ENCODE measurements around the gene OGFR. TPM values are rescaled to one million over a fixed set of nuclear protein-coding genes. Genes with fewer than 3 reads are reported as not detected.

OGFR gene
- total RNA-seq, 1 donor: 39.1 TPM

DNA sequence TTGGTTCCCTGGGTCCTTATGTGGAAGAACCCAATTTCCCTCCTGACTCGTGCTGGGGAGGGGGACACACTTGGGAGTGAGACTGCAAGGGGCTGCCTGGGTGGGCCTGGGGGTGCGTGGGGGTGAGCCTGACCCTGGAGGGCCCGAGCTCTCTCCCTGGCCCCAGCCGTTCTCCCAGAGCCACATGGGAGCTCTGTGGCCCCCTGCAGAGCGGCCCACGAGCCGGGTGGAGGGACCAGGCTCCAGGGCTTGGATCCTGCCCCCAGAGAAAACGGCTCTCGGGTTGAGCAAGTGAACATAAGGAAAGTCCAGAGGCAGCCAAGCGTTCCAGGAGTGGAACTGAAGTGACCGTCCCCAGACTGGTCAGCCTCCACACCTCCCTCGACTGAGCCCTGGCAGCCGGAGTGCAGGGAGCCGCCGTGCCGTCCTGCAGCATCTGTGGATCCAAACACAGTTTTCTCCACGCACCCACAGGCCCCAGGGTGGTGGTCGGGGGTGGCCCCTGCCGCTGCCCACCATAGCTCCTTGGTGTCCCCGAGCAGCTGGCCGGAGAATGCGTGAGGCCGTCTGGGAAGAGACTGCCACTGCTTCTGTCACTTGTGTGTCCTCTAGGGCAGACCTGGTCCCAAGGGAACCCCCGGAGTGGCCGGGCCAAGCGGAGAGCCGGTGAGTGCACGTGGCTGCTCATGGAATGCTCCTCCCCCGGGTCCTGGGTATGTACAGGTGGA is 22.8 kb downstream of the OGFR start:
- H3K27ac ChIP-seq (ENCODE audit: low read depth, low read length): no peak overlapping the region
- no peak overlapping the region for H3K4me2 ChIP-seq (ENCODE audit: insufficient read depth, low read length)
- H3K27me3 ChIP-seq (ENCODE audit: insufficient read depth, low read length): peaks cover 47% of the 10 kb centered on the region
- no peak overlapping the region for H3K4me3 ChIP-seq (ENCODE audit: insufficient read depth, low read length)
- H3K4me1 ChIP-seq (ENCODE audit: insufficient read depth, low read length): peaks cover 7% of the 10 kb centered on the region
- H3K36me3 ChIP-seq (ENCODE audit: insufficient read depth, low read length): no peaks in the 10 kb centered on the region
- no peak for TF ChIP-seq CTCF (IDR thresholded peaks at IDR 0.05; ENCODE audit: extremely low read depth, low read depth, low read length)
- H4K20me1 ChIP-seq (ENCODE audit: insufficient read depth, low read length): no peaks in the 10 kb centered on the region
- H3K9me3 ChIP-seq (ENCODE audit: low read depth, low read length): no peaks in the 10 kb centered on the region
- H2AFZ ChIP-seq (ENCODE audit: low read length): no peak overlapping the region
- H3K79me2 ChIP-seq (ENCODE audit: insufficient read depth, low read length): no peaks in the 10 kb centered on the region
- peak; percentile 82 for DNase-seq (ENCODE audit: insufficient read length, low spot score, missing footprints)

DNA sequence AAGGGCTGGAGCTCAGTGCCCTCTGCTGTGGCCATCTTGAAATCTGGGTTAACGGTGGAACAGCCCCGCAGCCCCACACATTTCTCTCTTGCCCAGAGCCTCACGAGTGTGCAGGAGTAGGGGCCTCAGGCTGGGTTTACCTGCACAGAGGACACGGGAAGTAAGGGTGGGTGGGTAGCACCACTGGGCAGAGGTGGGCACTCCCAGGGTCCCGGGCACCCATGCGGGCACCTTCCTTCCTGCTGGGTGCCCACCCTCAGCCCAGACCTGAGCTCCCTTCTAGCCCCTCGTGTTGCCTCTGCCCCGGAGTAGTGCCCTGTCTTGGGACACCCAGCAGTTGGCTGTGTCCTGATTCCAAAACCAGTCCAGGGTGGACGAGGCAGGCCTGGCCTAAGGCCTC is 23.4 kb downstream of the OGFR start:
- Histone ChIP-seq H4K20me1 (ENCODE audit: insufficient read depth, low read length) (no peaks in the 10 kb centered on the region), H3K4me2 (ENCODE audit: insufficient read depth, low read length) (no peak overlapping the region), H3K27me3 (ENCODE audit: insufficient read depth, low read length) (peaks cover 53% of the 10 kb centered on the region), H3K9me3 (ENCODE audit: low read depth, low read length) (no peaks in the 10 kb centered on the region), H3K36me3 (ENCODE audit: insufficient read depth, low read length) (no peaks in the 10 kb centered on the region), H2AFZ (ENCODE audit: low read length) (no peak overlapping the region), H3K4me3 (ENCODE audit: insufficient read depth, low read length) (no peak overlapping the region), H3K27ac (ENCODE audit: low read depth, low read length) (no peak overlapping the region), H3K79me2 (ENCODE audit: insufficient read depth, low read length) (no peaks in the 10 kb centered on the region), H3K4me1 (ENCODE audit: insufficient read depth, low read length) (peaks cover 7% of the 10 kb centered on the region)
- TF ChIP-seq CTCF (IDR thresholded peaks at IDR 0.05; ENCODE audit: extremely low read depth, low read depth, low read length): no peak
- peak; percentile 72 for DNase-seq (ENCODE audit: insufficient read length, low spot score, missing footprints)

- Histone ChIP-seq H3K27me3 (ENCODE audit: insufficient read depth, low read length) (peaks cover 55% of the 10 kb centered on the region), H3K79me2 (ENCODE audit: insufficient read depth, low read length) (no peaks in the 10 kb centered on the region), H4K20me1 (ENCODE audit: insufficient read depth, low read length) (no peaks in the 10 kb centered on the region), H2AFZ (ENCODE audit: low read length) (no peak overlapping the region), H3K9me3 (ENCODE audit: low read depth, low read length) (no peaks in the 10 kb centered on the region), H3K27ac (ENCODE audit: low read depth, low read length) (no peak overlapping the region), H3K4me1 (ENCODE audit: insufficient read depth, low read length) (peaks cover 7% of the 10 kb centered on the region), H3K4me2 (ENCODE audit: insufficient read depth, low read length) (no peak overlapping the region), H3K4me3 (ENCODE audit: insufficient read depth, low read length) (no peak overlapping the region), H3K36me3 (ENCODE audit: insufficient read depth, low read length) (no peaks in the 10 kb centered on the region)
- peak; percentile 76 for DNase-seq (ENCODE audit: insufficient read length, low spot score, missing footprints)
- TF ChIP-seq CTCF (IDR thresholded peaks at IDR 0.05; ENCODE audit: extremely low read depth, low read depth, low read length): no peak
Observed at GRCh38 chr20:62828511-62829230, 24.0 kb downstream of the OGFR start.
